HG03520 (cell line): ENCODE measurements around the gene DBH.

Source experiments
- ATAC-seq: cut with Tn5 transposase; IDR thresholded peaks from one replicate; pipeline ENCODE4 v1.9.1; 2021; ENCODE audit warnings: mild to moderate bottlenecking, moderate library complexity; ENCODE audit not compliant: unreplicated experiment

The DBH gene

GRCh38 chr9:133641861-133642595 is 5.9 kb downstream of the DBH start:
- no peak for ATAC-seq

- no peak for ATAC-seq
Observed at GRCh38 chr9:133642708-133643361, 6.7 kb downstream of the DBH start.

GRCh38 chr9:133643362-133643755 is 7.2 kb downstream of the DBH start:
- no peak for ATAC-seq

GRCh38 chr9:133643978-133644760 is 8.0 kb downstream of the DBH start:
- ATAC-seq = no peak

- no peak for ATAC-seq
Observed at GRCh38 chr9:133645021-133645765, 9.0 kb downstream of the DBH start.

GRCh38 chr9:133647148-133647547 is 11.0 kb downstream of the DBH start:
- no peak for ATAC-seq

GRCh38 chr9:133647765-133648469 is 11.8 kb downstream of the DBH start:
- no peak for ATAC-seq

GRCh38 chr9:133649194-133649593 is 13.0 kb downstream of the DBH start:
- no peak for ATAC-seq

GRCh38 chr9:133650026-133650425 is 13.9 kb downstream of the DBH start:
- no peak for ATAC-seq

GRCh38 chr9:133653638-133654037 is 17.5 kb downstream of the DBH start:
- ATAC-seq = no peak

GRCh38 chr9:133654736-133655657 is 18.8 kb downstream of the DBH start:
- ATAC-seq = no peak

GRCh38 chr9:133655701-133656100 is 19.5 kb downstream of the DBH start:
- no peak for ATAC-seq

GRCh38 chr9:133656211-133657119 is 20.3 kb downstream of the DBH start:
- no peak for ATAC-seq

- ATAC-seq = no peak
Observed at GRCh38 chr9:133657120-133657661, 21.0 kb downstream of the DBH start.

- ATAC-seq = no peak
Observed at GRCh38 chr9:133658442-133659431, 22.6 kb downstream of the DBH start.

GRCh38 chr9:133659516-133659915 is 23.4 kb downstream of the DBH start:
- ATAC-seq = no peak
